Colonic mucosa (tissue), 4 donors: ENCODE results near the gene JPH2. TPM values are rescaled to one million over a fixed set of nuclear protein-coding genes. Genes with fewer than 3 reads are reported as not detected.

ENCODE experiments used
- DNase-seq: peaks from one replicate; pipeline ENCODE4 v3.0.0-alpha.2; 2020
- H3K27ac ChIP-seq: fragments of 200-600 bp; one replicate; pipeline ENCODE4 v1.8.0; 2021
- H3K27me3 ChIP-seq: fragments of 200-600 bp; one replicate; pipeline ENCODE4 v1.8.0; 2021
- H3K36me3 ChIP-seq: fragments of 200-600 bp; one replicate; pipeline ENCODE4 v1.8.0; 2021
- H3K4me1 ChIP-seq: fragments of 200-600 bp; one replicate; pipeline ENCODE4 v1.8.0; 2021; ENCODE audit warnings: mild to moderate bottlenecking
- H3K4me3 ChIP-seq: fragments of 200-600 bp; one replicate; pipeline ENCODE4 v1.8.0; 2021
- H3K9ac ChIP-seq, 2 donors: one replicate each; pipeline ENCODE4 v1.7.0; 2013; ENCODE audit warnings: control low read depth in 2 of 2, low read depth in 2 of 2, low read length in 2 of 2
- H3K9me3 ChIP-seq: fragments of 200-600 bp; one replicate; pipeline ENCODE4 v1.8.0; 2021
- CTCF ChIP-seq: fragments of 200-600 bp; IDR thresholded peaks from one replicate; pipeline ENCODE4 v1.8.0; 2022; ENCODE audit warnings: antibody characterized with exemption, mild to moderate bottlenecking
- intact Hi-C: fragments of 100-400 bp; cut with DNase I; formaldehyde crosslinking; loops from one replicate; pipeline ENCODE4 v1.14.1; 2022
- total RNA-seq, 2 donors: library from RNA; stranded (reverse); fragmentation: NEBNext Ultra II Directional in 1 of 2; extraction: Animal tissue kit (Norgen Biotek cat#: 25700) in 1 of 2; gene quantifications; one replicate each; pipeline ENCODE4 v1.2.1, GENCODE V29; 2021
- donor health status: healthy.
- donor health status: DM: no; HTN: no; CAD: no.
- donor health status: DM: no; HTN: no; CAD: no.

Gene JPH2
- total RNA-seq, 2 donors from 2014 or later = 1.3 to 13.8 TPM

GRCh38 chr20:44123251-44123650, 63.7 kb downstream of the JPH2 start:
- intact Hi-C loops = no loop called here
- H3K27me3 ChIP-seq = no peaks in the 10 kb centered on the region

DNA sequence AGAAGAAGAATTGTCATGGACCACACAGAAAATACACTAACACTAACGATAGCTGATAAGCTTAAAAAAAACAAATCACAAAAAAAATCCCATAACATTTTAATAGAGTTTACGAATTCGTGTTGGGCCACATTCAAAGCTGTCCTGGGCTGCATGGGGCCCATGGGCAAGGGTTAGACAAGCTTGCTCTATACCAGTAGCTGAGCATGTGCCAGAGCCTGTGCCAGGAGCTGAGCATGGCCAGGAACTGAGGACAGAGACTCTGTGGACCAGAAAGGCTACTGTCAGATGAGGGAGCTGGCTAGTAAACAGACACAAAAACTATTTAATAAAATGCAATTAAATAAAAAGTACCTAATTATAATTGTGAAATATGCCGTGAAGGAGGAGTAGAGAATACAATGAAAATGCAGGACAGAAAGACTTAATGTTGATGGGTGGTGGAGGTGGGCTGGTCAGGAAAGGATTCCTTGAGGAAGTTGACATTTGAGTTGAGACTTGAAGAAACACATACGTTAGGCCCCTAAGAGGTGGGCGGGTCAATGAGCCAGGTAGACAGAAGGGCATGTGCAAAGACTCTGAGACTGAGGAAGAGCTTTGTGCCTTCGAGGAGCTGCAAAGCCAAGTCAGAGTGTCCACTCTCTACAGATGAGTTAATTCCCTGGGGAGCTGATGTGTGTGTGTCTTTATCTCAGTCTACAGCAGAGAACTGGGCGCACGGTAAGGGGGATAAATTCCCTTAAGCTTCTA, 66.1 kb downstream of the JPH2 start:
- no peak overlapping the region for H3K27ac ChIP-seq
- no peak overlapping the region for H3K4me3 ChIP-seq
- intact Hi-C loops = no loop called here
- no peak overlapping the region for H3K9ac ChIP-seq
- no peak for TF ChIP-seq CTCF
- no peak for DNase-seq
- H3K9me3 ChIP-seq = no peaks in the 10 kb centered on the region
- no peaks in the 10 kb centered on the region for H3K4me1 ChIP-seq
- H3K36me3 ChIP-seq = no peaks in the 10 kb centered on the region
- H3K27me3 ChIP-seq = peaks cover 5% of the 10 kb centered on the region

More at GRCh38 chr20:44123251-44123650, 63.7 kb downstream of the JPH2 start:
- Histone ChIP-seq H3K4me3 (no peak overlapping the region), H3K4me1 (no peaks in the 10 kb centered on the region), H3K9ac (no peak overlapping the region), H3K9me3 (no peaks in the 10 kb centered on the region), H3K27ac (no peak overlapping the region), H3K36me3 (no peaks in the 10 kb centered on the region)
- TF ChIP-seq CTCF = no peak
- DNase-seq = no peak

DNA sequence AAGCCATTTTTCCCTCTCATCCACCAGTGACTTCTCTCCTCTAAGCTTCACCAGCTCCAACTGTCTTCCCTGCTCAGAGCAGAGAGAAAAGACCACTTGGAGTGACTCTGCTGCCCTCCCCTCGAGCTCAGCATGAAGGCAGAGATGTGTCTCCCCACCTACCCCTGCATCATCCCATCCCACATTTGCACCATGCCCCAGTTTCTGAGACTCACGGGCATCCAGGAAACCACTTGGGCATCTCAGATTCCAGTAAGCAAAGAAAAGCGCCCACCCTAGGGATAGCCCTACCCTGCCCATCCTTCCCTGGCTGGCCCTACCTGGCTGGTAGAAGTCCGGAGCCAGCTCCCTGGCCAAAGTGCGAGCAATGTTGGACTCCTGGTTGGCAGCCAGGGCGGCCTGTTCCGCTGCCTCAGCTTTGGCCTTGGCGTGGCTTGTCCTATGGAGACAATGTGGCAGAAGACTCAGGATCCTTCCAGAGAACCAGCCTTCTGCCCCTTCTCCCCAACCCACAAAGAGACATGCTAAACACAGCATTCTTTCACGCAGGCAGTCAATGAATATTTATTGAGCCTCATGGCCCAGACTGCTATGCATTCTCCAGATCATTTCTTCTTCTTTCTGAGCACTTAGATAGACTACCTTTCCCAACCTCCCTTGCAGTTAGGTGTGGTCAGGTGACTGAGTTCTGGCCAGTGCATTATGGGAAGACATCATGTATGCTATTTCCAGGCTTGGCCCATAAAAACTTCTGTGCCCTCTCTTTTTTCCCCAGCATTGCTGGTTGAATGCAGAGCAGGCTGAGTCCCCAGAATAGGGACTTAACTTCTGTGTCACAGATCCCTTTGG, 68.6 kb downstream of the JPH2 start:
- H3K9me3 ChIP-seq = no peaks in the 10 kb centered on the region
- intact Hi-C loops = no loop called here
- peaks cover 12% of the 10 kb centered on the region for H3K27me3 ChIP-seq
- no peak for DNase-seq
- no peak overlapping the region for H3K9ac ChIP-seq
- no peak overlapping the region for H3K4me3 ChIP-seq
- TF ChIP-seq CTCF = no peak
- H3K36me3 ChIP-seq = no peaks in the 10 kb centered on the region
- H3K4me1 ChIP-seq = no peaks in the 10 kb centered on the region
- no peak overlapping the region for H3K27ac ChIP-seq

DNA sequence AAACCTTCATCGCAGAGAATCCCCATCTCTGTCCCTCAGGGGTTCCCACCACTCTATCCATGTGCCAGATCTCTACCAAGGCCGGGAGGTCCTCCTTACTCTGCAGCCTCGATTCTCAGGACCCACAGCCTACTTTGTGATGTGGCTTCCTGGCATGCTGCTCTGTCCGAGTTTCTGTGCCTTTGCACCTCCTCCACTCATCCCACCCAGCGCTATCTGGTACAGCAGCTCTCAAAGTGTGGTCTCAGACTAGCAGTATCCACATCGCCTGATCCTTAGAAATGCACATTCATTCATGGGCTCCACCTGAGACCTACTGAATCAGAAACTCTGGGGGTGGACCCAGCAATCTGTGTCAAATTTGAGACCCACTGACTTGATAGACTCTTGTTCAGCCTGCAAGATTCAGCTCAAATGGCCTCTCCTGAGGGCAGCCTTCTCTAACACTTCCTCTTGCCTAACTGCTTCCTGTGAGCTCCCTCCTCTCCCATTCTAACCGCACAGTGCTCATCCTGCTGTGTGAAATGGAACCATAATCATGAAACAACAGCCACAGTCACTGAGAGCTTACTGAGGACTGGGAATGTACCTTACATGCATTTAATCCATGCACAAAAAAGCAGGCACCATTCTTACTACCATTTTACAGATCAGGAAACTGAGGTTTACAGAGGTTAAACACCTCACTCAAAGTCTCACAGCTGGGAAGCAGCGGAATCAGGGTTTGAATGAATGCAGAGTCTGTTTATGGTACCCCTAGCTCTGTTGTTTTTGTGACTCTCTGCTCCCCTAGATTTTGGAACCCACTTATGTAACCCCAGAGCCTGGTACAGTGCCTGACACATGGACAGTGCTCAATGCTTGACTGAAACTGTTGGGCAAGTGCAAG, 69.4 kb downstream of the JPH2 start:
- intact Hi-C loops = loop anchor here (2.0 kb wide), 1 partner anchor 73 kb away; no protein-coding TSS in a partner anchor
- Histone ChIP-seq H3K36me3 (no peaks in the 10 kb centered on the region), H3K4me1 (no peaks in the 10 kb centered on the region), H3K9ac (no peak overlapping the region), H3K27me3 (peaks cover 12% of the 10 kb centered on the region), H3K27ac (no peak overlapping the region), H3K9me3 (no peaks in the 10 kb centered on the region), H3K4me3 (no peak overlapping the region)
- TF ChIP-seq CTCF = no peak
- no peak for DNase-seq
